NOMO-1 treated with dmso at 0.1 percent for 144 hours (cell line): ENCODE results near the gene RREB1.

Source experiments
- DNase-seq: peaks from one replicate; lab custom pipeline; 2025; ENCODE audit not compliant: unreplicated experiment; lab: John Stamatoyannopoulos, UW

Gene RREB1

GRCh38 chr6:7282097-7282906 is 174.5 kb downstream of the RREB1 start:
- no peak for DNase-seq

- no peak for DNase-seq
Observed at GRCh38 chr6:7283676-7284075, 175.9 kb downstream of the RREB1 start.

GRCh38 chr6:7285416-7285815 is 177.7 kb downstream of the RREB1 start:
- DNase-seq = no peak

- DNase-seq = no peak
Observed at GRCh38 chr6:7290079-7290478, 182.3 kb downstream of the RREB1 start.

GRCh38 chr6:7292596-7293255 is 185.0 kb downstream of the RREB1 start:
- DNase-seq = no peak

GRCh38 chr6:7295916-7296315 is 188.2 kb downstream of the RREB1 start:
- no peak for DNase-seq

GRCh38 chr6:7296602-7297001 is 188.8 kb downstream of the RREB1 start:
- DNase-seq = no peak

GRCh38 chr6:7298113-7298512 is 190.4 kb downstream of the RREB1 start:
- no peak for DNase-seq

- no peak for DNase-seq
Observed at GRCh38 chr6:7300926-7301325, 193.2 kb downstream of the RREB1 start.
